ACHN (cell line): ENCODE measurements around the gene GTF2F1.
"Not testable (repeated sequence)": the region's sequence is repeated elsewhere in the genome, so short reads cannot be mapped to it uniquely, and the experiment has no call there.

Experiments
- DNase-seq: peaks from one replicate; pipeline ENCODE4 v3.0.0-alpha.2; 2015
- in situ Hi-C: cut with HindIII; loops from 2 replicates; pipeline ENCODE4 v1.10.0; 2017; ENCODE audit warnings: low sequenced_read_pairs, low pct_ligation_motif_present, low pct_unique_long_range_greater_than_20kb

GTF2F1 gene, protein sequence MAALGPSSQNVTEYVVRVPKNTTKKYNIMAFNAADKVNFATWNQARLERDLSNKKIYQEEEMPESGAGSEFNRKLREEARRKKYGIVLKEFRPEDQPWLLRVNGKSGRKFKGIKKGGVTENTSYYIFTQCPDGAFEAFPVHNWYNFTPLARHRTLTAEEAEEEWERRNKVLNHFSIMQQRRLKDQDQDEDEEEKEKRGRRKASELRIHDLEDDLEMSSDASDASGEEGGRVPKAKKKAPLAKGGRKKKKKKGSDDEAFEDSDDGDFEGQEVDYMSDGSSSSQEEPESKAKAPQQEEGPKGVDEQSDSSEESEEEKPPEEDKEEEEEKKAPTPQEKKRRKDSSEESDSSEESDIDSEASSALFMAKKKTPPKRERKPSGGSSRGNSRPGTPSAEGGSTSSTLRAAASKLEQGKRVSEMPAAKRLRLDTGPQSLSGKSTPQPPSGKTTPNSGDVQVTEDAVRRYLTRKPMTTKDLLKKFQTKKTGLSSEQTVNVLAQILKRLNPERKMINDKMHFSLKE

DNA sequence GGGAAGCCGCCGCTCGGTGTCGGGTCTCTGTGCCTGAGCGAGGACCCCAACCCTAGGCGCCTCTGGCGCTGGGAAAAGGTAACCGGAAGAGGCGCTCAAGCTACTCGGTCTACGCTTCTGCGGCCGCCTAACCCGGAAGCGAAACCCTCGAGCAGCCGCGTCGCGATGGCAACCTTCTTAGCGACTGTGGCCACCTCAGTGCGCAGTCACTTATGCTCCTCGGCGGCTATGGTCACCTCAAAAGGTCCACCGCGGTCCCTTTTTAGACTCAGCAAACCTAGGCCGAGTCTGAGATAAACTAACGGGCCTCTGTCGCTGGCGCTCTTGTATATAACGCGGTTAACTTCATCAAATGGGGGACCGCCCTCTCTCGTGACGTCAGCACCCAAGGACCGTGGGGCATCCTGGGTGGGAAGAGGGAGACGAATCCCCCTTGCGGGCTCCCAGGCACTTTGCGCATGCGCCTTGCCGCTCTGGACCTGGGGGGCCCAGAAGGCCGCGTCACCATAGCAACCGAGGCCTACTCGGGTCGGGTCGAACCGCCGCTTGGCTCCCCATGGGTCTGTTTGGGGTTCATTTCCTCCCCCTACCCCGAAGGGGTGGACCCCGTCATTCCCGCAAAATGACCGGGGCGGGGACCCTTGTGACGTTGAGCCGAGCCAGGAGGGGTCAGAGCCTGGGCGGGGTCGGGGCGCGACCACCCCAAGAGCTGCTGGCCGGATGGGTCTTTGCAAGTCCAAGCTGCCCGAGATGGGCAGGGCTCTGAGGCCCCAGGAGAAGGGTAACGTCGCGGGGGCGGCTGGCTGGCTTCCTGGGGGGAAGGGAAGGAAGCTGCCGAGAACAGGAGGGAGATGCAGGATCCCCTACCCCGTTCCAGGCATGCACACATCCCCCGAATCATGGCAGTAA lies at the start of gene GTF2F1:
GTF2F1 (minus strand) TSS at position 91 of the 909 bp plus-strand sequence. CDS start 169 bp downstream, outside the sequence.
- in situ Hi-C loops, result no loop called here
- DNase-seq, result peak; percentile 93

DNA sequence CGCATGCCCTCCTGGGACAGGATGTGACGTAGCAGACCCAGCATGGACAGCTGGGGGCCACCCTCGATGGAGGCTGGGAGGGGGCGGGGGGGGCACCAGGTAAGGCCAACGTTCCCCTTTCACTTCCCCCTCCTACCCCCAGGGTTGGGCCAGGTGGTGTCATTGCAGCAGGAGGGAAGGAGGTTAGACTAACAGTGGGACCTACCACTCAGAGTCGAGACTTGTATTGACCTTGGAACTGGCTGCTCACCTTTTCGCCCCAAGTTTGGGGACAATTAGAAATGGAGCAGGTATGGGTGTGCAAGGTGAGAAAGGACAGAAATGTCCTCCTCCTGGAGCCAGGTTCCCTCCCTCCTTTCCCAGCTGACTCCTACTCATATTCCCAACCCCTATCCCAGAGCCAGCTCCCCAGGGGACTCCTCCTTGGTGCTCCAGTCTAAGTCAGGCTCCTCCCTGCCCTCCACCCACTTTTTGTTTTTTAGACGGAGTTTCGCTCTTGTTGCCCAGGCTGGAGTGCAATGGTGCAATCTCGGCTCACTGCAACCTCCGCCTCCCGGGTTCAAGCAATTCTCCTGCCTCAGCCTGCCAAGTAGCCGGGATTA lies 49.2 kb upstream of the GTF2F1 start:
- in situ Hi-C loops, result no loop called here
- DNase-seq, result no peak

DNA sequence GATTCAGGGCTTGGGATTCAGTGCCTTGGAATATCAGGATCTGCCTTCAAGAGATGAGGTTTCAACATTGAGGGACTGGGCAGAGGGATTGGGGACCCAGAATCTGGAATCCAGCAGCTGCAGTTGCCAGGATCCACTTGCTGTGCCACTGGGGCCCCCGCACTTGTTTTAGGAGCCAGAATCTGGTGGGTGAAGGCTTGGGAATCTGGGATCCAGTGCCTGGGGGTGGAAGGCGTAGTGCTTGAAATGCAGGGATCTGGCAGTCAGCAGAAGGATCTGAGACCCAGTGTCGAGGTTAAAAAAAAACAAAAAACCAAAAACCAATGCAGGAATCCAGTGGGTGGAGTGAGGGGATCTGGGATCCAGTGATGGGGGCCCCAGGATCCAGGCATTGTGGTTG lies 47.9 kb upstream of the GTF2F1 start:
- in situ Hi-C loops, result no loop called here
- DNase-seq, result no peak

DNA sequence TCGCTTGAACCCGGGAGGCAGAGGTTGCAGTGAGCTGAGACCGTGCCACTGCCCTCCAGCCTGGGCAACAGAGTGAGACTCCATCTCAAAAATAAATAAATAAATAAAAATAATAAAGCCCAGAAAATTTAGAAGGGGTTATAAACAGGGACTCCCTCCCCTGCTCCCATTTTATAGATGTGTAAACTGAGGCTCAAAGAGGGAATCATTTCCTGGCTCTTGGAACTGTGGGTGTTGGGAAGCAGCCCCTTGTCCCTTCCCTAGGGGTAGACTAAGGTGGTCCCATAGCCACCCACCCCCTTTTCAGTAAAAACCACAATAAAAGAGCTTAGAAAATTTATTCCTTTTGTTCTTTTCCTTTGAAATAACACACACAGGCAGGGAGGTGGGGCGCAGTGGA lies 46.8 kb upstream of the GTF2F1 start:
- in situ Hi-C loops, result no loop called here
- no peak for DNase-seq

DNA sequence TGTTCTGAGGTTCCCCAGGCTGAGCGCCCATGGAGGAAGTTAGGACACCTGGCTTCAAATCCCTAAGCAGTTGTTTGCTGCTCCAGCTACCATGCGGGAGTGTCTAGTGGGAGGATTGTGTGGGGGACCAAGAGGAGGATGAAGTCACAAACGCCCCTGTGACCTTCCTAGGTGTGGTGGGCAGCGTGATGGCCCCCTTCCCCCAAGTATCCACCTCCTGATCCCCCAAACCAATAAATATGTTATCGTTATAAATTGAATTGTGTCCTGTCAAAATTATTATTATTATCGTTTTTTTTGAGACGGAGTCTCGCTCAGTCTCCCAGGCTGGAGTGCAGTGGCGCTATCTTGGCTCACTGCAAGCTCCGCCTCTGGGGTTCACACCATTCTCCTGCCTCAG lies 40.7 kb upstream of the GTF2F1 start, which contains the start of gene SLC25A41:
SLC25A41 (minus strand) TSS at position 101 of the 400 bp plus-strand sequence; CDS start at position 31, 70 bp downstream.
- in situ Hi-C loops, result no loop called here
- no peak for DNase-seq

DNA sequence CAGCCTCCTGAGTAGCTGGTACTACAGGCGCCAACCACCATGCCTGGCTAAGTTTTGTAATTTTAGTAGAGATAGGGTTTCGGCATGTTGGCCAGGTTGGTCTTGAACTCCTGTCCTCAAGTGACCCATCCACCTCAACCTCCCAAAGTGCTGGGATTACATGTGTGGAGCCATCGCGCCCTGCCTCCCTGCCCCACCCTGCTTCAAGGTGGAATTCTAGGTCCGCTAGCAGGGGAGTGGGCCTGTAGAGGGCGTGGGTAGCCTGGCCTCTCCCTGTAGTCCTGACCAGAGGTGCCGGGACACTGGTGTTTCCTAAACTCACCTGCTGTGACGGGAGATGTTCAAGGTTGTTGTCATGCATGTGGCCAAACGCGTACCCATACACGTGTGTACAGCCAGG lies 40.2 kb upstream of the GTF2F1 start:
- in situ Hi-C loops, result no loop called here
- DNase-seq, result no peak

DNA sequence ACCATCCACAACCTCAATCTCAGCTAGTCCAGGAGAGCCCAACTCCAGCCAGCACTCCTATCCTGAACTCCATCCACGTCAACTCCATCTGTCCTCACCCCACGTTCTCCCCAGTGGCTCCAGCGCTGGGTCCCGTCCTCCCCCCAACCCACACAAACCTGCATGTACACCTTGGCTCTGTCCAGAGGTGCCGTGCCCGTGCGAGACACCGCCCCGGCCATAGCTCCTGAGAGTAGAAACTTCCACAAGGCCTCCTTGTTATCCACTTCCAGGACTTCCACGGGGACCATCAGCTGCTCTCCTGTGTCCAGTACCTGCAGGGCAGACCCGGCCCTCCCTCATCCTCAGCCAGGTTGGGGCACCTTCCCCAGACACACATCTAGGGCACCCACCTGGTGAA lies 38.9 kb upstream of the GTF2F1 start:
- DNase-seq, result no peak
- in situ Hi-C loops, result no loop called here

DNA sequence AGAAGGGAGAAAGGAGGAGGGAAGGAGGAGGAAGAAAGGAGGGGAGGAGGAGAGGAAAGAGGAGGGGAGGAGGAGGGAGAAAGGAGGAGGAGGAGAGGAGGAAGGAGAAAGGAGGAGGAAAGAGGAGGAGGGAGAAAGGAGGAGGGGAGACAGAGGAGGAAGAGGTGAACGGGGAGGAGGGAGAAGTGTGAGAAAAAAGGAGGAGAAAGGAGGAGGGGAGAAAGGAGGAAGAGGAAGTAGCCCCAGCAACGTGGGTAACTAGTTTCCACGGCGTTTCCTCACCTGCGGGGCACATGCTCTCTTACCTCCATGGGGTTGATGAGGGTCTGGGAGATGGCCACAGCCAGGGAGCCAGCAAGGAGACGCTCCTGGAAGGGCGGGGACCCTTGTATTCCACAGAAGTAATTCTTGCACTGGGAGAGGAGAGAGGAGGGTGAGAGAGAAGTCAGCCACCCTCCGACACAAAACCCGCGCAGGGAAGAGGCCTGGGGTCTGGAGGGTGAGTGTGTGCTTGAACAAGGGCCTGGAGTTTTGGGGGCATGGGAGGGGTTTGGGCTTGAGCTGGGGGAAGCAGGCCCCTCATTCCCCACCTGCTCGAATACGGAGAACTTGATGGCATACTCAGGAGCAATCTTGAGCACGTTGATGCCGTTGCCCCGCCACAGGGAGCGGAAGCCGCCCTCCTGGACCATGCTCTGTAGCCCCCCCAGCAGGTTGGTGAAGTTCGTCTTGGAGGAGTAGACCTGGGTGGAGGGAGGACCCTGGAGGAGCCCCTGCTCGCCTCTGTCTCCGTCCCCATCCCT lies 36.7 kb upstream of the GTF2F1 start:
- in situ Hi-C loops, result no loop called here
- DNase-seq, result no peak

DNA sequence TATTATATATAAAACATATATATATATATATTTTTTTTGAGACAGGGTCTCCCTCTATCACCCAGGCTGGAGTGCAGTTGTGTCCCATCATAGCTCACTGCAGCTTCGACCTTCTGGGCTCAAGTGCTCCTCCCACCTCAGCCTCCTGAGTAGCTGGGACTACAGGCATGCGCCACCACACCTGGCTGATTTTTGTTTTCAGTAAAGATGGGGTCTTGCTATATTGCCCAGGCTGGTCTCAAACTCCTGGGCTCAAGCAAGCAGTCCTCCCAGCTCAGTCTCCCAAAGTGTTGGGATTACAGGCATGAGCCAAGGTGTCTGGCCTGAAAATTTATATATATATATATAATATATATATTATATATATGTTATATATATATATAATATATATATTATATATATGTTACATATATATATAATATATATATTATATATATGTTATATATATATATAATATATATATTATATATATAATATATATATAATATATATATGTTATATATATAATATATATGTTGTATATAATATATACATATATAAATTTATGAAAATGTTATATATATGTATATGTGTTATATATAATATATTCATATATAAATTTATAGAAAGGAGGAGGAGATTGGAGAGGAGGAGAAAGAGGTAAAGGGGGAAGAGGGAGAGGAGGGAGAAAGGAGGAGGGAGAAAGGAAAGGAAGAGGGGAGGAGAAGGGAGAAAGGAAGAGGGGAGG lies 35.9 kb upstream of the GTF2F1 start:
- DNase-seq, in situ Hi-C loops: not testable (repeated sequence)

DNA sequence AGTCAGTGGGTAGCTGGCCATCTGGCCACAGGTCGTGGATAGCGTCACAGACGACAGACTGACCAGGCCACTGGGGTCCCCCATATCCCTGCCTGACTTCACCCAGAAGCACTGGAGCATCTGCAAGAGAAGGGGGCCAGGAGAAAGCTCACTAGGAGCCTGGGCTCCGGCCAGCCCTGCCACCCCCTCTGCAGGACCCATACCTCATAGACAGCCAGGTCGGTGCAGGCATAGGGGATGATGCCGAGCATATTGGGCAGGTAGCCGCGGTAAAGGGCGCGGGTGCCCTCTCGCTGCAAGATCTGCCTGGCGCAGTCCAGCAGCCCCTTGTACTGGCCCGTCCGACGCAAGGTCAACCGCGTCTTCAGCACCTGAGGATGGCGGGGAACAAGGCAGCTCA lies 34.2 kb upstream of the GTF2F1 start:
- no peak for DNase-seq

DNA sequence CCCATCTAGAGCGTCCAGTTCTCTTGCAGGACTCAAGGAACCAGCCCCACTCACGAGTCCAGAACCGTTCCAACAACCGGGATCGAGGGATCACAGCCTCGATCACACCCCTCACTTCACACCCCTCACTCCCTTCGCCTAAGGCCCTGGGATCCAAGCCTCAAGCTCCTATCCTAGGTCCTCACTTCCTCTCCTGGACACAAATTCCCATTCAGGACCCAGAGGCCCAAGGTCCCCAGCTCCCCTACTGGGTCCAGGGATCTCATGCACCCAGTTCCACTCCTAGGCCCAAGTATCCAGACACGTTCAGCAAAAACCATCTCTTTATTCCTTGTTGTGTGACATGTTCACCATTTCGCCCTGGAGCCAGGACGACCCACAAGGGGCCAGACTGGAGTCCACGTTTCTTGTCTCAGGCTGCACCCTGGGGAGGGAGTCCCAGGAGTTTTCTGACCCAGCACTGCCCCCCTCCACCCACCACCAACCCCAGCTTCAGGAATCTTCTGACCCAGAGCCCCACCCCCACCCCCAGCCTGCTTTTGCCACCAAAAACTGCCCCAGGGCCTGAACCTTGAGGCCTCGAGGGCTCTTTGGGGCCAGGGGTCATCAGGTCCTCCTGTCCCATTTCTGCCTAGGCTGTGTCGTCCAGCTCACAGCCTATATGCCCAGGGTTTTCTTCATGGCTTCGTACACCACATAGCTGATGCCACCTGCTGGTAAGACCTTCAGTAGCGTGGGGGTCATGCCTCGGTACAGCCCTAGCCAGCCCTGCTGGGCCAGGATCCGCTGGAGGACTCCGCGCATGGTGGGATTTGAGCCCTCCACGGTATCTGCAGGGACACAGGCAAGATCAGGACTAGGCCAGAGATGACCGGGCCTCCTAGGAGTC lies 33.0 kb upstream of the GTF2F1 start:
- in situ Hi-C loops, result no loop called here
- no peak for DNase-seq

More for the DNA sequence above, 34.2 kb upstream of the GTF2F1 start:
- in situ Hi-C loops, result no loop called here

DNA sequence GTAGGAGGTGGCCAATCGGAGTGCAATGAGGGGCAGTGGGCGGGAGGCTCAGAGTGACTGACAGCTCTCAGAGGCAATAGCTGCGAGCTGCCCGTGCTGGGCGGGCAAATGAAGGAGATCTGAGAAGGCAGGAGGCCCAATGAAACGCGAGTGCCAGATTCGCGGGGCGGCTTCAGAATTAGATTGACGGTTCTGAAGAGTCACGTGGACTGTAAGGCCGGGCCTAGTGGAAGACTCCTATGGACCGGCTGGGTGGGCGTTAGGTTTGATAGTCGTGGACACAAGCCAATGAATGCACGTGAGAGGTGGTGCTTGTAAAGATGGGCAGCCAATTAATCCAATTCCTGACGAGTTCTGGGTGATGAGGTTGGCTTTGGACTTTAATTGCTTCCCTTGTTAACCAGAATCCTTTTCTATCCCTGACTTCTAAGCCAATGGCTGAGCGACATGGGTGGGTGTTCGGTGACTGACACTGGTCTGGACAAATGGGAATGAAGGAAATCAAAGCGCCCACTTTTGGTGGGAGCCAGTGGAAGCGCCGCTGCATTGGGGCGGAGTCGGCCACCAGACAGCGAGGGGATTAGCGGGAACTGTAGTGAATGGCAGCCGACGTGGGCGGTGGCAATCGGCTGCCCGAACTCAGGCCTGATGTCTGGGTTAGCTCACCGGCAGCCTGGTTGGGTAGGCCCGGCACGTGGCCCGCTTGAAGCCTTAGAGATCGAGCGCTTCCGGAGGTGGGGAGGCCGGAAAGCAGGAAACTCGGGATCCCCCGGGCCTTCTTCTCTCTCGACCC lies 32.2 kb upstream of the GTF2F1 start:
- peak; percentile 99 for DNase-seq
- in situ Hi-C loops, result no loop called here

DNA sequence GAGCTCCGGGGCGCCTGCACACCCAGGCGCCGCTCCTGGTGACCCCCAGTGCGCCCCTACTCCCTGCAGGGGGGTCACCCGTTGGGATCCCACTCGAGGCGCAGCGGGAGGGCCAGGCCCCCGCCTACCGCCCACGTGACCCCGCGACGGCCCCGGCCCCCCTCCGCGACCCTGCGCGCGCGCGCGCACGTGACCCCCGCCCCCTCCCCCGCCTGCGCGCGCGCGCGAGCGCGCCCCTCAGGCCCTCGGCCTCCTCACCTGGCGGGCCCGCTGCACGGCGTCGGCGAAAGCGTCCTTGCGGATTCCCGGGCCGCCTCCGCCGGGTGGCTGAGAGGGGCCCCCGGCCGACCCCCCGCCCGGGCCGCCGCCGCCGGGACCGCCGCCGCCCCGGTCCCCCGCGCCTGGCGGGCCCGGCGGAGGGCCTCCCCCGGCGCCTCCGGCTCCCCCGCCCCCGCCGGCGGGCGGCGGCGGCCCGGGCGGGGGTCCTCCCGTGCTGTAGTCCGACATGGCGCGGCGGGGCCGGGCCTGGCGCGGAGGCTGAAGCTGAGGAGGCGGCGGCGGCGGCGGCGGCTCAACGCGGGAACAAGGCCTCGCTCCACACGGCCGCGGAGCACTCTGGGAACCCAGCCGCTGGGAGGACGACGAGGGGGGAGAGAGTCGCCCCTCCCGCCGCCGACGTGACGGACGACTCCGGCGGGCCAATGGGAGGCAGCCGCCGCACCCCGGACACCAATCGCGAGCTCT lies 31.4 kb upstream of the GTF2F1 start, which contains the start of gene KHSRP:
KHSRP (minus strand) TSS at position 617 of the 744 bp plus-strand sequence; CDS start at position 507, 110 bp downstream.
- DNase-seq, result no peak
- in situ Hi-C loops, result no loop called here

DNA sequence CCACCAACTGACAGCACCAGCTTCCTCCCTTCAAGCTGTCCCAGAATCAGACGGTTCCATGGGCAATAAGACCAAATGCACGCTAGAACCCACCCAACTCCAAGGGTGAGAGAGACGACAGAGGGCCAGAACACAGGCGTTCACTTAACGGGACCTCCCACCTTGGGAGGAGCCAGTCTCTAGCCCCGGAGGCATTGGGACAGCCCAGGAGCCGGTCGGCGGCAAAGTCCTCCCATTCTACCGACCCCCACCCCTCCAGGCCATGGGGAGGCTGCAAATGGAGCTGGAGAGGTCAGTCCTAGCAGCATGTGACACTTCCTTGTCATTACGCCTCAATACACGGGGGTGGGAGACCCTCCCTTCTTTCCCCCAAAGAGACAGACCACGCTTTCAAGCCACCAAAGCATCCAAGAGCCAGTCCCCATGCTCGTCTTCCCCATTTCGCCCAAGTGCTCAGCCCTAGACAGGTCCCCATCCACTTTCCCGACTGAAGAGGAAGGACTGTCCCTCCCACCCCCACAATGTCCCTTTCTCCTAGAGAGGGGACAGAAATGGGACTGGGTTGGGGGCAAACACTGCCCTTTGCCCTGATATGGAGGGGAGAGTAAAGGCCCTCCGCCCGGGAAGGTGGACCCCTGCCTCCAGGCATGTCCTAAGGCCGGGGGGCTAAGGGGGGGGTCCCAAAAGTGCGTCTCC lies 30.7 kb upstream of the GTF2F1 start:
- DNase-seq, result peak; percentile 42
- in situ Hi-C loops, result no loop called here
